Measurements from ENCODE around the gene TBC1D22B. TPM values are rescaled to one million over a fixed set of nuclear protein-coding genes. Genes with fewer than 3 reads are reported as not detected.

The TBC1D22B gene
- total RNA-seq, 1 experiment from 2014 or later: 12.9 TPM

GRCh38 chr6:37303891-37304503 is 46.4 kb downstream of the TBC1D22B start:
- Histone ChIP-seq H3K79me2 (ENCODE audit: insufficient read depth, low read length) (no peaks in the 10 kb centered on the region), H3K56ac (ENCODE audit: insufficient read length, low read depth, low read length) (no peak overlapping the region), H2AK5ac (ENCODE audit: insufficient read length, low read length) (no peak overlapping the region), H3K9ac (ENCODE audit: extremely low read depth, insufficient read length, low read length) (no peak overlapping the region), H3K4me2 (ENCODE audit: insufficient read depth, insufficient read length, low read length) (no peak overlapping the region), H3K27ac (ENCODE audit: insufficient read length, low read depth, low read length) (no peak overlapping the region), H2BK20ac (ENCODE audit: low read depth, low read length, poor library complexity, severe bottlenecking) (no peak overlapping the region), H3K14ac (ENCODE audit: insufficient read depth, low read length) (no peak overlapping the region), H3K27me3 (ENCODE audit: insufficient read depth, low read length) (no peaks in the 10 kb centered on the region), H2BK15ac (ENCODE audit: low read depth, low read length) (no peak overlapping the region), H3K79me1 (ENCODE audit: insufficient read depth, low read depth, low read length, poor library complexity, severe bottlenecking) (no peaks in the 10 kb centered on the region), H2BK120ac (ENCODE audit: low read depth, low read length, poor library complexity, severe bottlenecking) (no peak overlapping the region), H3K9me3 (ENCODE audit: control insufficient read depth, low read depth, low read length) (no peaks in the 10 kb centered on the region), H4K91ac (ENCODE audit: insufficient read length, low read depth, low read length) (no peak overlapping the region), H2AFZ (ENCODE audit: low read length) (no peak overlapping the region), H3K4me1 (ENCODE audit: insufficient read depth, low read length) (no peaks in the 10 kb centered on the region), H3T11ph (ENCODE audit: low read length) (no peak overlapping the region), H4K8ac (replicated peaks; ENCODE audit: insufficient read length, low read depth, low read length) (no peak overlapping the region), H2BK12ac (ENCODE audit: insufficient read length, low read depth, low read length) (no peak overlapping the region), H3K18ac (ENCODE audit: insufficient read length, low read depth, low read length) (no peak overlapping the region), H4K5ac (ENCODE audit: insufficient read length, low read depth, low read length) (no peak overlapping the region), H3K23ac (ENCODE audit: insufficient read length, low read depth, low read length) (no peak overlapping the region), H3K4ac (ENCODE audit: low read depth, low read length) (no peak overlapping the region), H4K20me1 (ENCODE audit: control insufficient read depth, insufficient read depth, insufficient read length) (no peaks in the 10 kb centered on the region), H2BK5ac (ENCODE audit: insufficient read length, low read length) (no peak overlapping the region), H3K23me2 (ENCODE audit: insufficient read length, low read depth, low read length, poor library complexity, severe bottlenecking) (no peaks in the 10 kb centered on the region)
- WGBS (ENCODE audit: extremely low coverage, insufficient read length, low lambda C conversion rate): no CpG with 5 or more reads among the region's 3 CpGs
- no peaks in the 10 kb centered on the region for H3K4me1 Mint-ChIP-seq
- no peak for DNase-seq
- H3K36me3 Mint-ChIP-seq (ENCODE audit: insufficient read depth in 1 of 3, low read depth in 3 of 3): peaks cover 1 to 25% (median 9%) of the 10 kb centered on the region in 3 experiments; a peak in 3 of 7 replicates
- H3K9me3 Mint-ChIP-seq: no peaks in the 10 kb centered on the region
- no peaks in the 10 kb centered on the region for H3K27me3 Mint-ChIP-seq (ENCODE audit: low read depth)
- TF ChIP-seq, protein P1, sequence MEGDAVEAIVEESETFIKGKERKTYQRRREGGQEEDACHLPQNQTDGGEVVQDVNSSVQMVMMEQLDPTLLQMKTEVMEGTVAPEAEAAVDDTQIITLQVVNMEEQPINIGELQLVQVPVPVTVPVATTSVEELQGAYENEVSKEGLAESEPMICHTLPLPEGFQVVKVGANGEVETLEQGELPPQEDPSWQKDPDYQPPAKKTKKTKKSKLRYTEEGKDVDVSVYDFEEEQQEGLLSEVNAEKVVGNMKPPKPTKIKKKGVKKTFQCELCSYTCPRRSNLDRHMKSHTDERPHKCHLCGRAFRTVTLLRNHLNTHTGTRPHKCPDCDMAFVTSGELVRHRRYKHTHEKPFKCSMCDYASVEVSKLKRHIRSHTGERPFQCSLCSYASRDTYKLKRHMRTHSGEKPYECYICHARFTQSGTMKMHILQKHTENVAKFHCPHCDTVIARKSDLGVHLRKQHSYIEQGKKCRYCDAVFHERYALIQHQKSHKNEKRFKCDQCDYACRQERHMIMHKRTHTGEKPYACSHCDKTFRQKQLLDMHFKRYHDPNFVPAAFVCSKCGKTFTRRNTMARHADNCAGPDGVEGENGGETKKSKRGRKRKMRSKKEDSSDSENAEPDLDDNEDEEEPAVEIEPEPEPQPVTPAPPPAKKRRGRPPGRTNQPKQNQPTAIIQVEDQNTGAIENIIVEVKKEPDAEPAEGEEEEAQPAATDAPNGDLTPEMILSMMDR (conservative IDR thresholded peaks at IDR 0.05): peak; percentile 63
- H3K4me3 Mint-ChIP-seq: no peak overlapping the region
- H3K27ac Mint-ChIP-seq: no peak overlapping the region
